Karpas-422 (cell line): Measurements from ENCODE around the gene CCDC150. TPM values are rescaled to one million over a fixed set of nuclear protein-coding genes. Genes with fewer than 3 reads are reported as not detected.

Experiments
- DNase-seq: peaks from one replicate; pipeline ENCODE4 v3.0.0-alpha.2; 2015
- H2AFZ ChIP-seq: fragments of 200-600 bp; sonication (generic); 2 replicates; pipeline ENCODE4 v1.6.1; 2014; ENCODE audit warnings: antibody characterized with exemption, low read length, mixed read lengths
- H3K27ac ChIP-seq: fragments of 200-600 bp; sonication (generic); 2 replicates; pipeline ENCODE4 v1.5.1; 2014; ENCODE audit warnings: mild to moderate bottlenecking, low read length, moderate library complexity
- H3K27me3 ChIP-seq: fragments of 200-600 bp; sonication (generic); 2 replicates; pipeline ENCODE4 v1.6.1; 2014; ENCODE audit warnings: low read length, mixed read lengths
- H3K36me3 ChIP-seq: fragments of 200-600 bp; sonication (generic); 2 replicates; pipeline ENCODE4 v1.6.1; 2014; ENCODE audit warnings: low read length, mixed read lengths; ENCODE audit not compliant: insufficient read depth
- H3K4me1 ChIP-seq: fragments of 200-600 bp; sonication (generic); 2 replicates; pipeline ENCODE4 v1.6.1; 2014; ENCODE audit warnings: mild to moderate bottlenecking, low read length, mixed read lengths
- H3K4me2 ChIP-seq: fragments of 200-600 bp; sonication (generic); 2 replicates; pipeline ENCODE4 v1.6.1; 2014; ENCODE audit warnings: low read length, low read depth, mild to moderate bottlenecking; ENCODE audit not compliant: poor library complexity, severe bottlenecking
- H3K4me3 ChIP-seq: fragments of 200-600 bp; sonication (generic); 2 replicates; pipeline ENCODE4 v1.5.1; 2014; ENCODE audit warnings: mild to moderate bottlenecking, antibody characterized with exemption, low read length, mixed read lengths
- H3K79me2 ChIP-seq: fragments of 200-600 bp; sonication (generic); 2 replicates; pipeline ENCODE4 v1.6.1; 2014; ENCODE audit warnings: mild to moderate bottlenecking, low read length, mixed read lengths
- H3K9ac ChIP-seq: fragments of 200-600 bp; sonication (generic); 2 replicates; pipeline ENCODE4 v1.6.0; 2014; ENCODE audit warnings: low read length
- H3K9me2 ChIP-seq: fragments of 200-600 bp; sonication (generic), shearing (Covaris generic); replicated peaks from 2 replicates; pipeline ENCODE4 v1.6.0; 2014; ENCODE audit warnings: mild to moderate bottlenecking, low read length, moderate library complexity; ENCODE audit not compliant: insufficient read depth
- H3K9me3 ChIP-seq: fragments of 300-700, 200-600 bp; sonication (generic); 2 replicates; pipeline ENCODE4 v1.6.1; 2014; ENCODE audit warnings: low read length, mixed read lengths
- H4K20me1 ChIP-seq: fragments of 200-600 bp; sonication (generic); 2 replicates; pipeline ENCODE4 v1.6.1; 2014; ENCODE audit warnings: mild to moderate bottlenecking, antibody characterized with exemption, low read length, low read depth; ENCODE audit not compliant: insufficient read depth
- total RNA-seq: library from RNA; depleted of rRNA; stranded (reverse); fragments of >200 nt; shearing (Covaris generic); gene quantifications from 2 replicates; pipeline ENCODE4 v1.2.3, GENCODE V29; 2014; ENCODE audit warnings: low replicate concordance

CCDC150 gene
- total RNA-seq, 1 experiment from 2014 or later = 31.0 TPM

GRCh38 chr2:196609806-196610205 is 29.7 kb upstream of the CCDC150 start:
- H4K20me1 ChIP-seq = no peaks in the 10 kb centered on the region
- H3K9me2 ChIP-seq = no peaks in the 10 kb centered on the region
- H3K4me1 ChIP-seq = no peaks in the 10 kb centered on the region
- no peak overlapping the region for H3K4me3 ChIP-seq
- H3K9ac ChIP-seq = no peak overlapping the region
- H2AFZ ChIP-seq = no peak overlapping the region
- H3K79me2 ChIP-seq = no peaks in the 10 kb centered on the region
- H3K9me3 ChIP-seq = no peaks in the 10 kb centered on the region
- no peaks in the 10 kb centered on the region for H3K36me3 ChIP-seq
- H3K4me2 ChIP-seq = no peak overlapping the region
- no peak overlapping the region for H3K27ac ChIP-seq
- DNase-seq = no peak
- no peaks in the 10 kb centered on the region for H3K27me3 ChIP-seq

GRCh38 chr2:196610796-196611195 is 28.7 kb upstream of the CCDC150 start:
- H3K9me3 ChIP-seq = no peaks in the 10 kb centered on the region
- H3K27me3 ChIP-seq = no peaks in the 10 kb centered on the region
- no peak overlapping the region for H3K9ac ChIP-seq
- no peaks in the 10 kb centered on the region for H4K20me1 ChIP-seq
- H2AFZ ChIP-seq = no peak overlapping the region
- H3K27ac ChIP-seq = no peak overlapping the region
- no peaks in the 10 kb centered on the region for H3K79me2 ChIP-seq
- no peak for DNase-seq
- H3K4me2 ChIP-seq = no peak overlapping the region
- H3K36me3 ChIP-seq = no peaks in the 10 kb centered on the region
- no peaks in the 10 kb centered on the region for H3K9me2 ChIP-seq
- H3K4me1 ChIP-seq = no peaks in the 10 kb centered on the region
- H3K4me3 ChIP-seq = no peak overlapping the region

GRCh38 chr2:196613302-196613701 is 26.2 kb upstream of the CCDC150 start:
- no peak for DNase-seq
- no peaks in the 10 kb centered on the region for H4K20me1 ChIP-seq
- no peaks in the 10 kb centered on the region for H3K9me3 ChIP-seq
- H3K4me2 ChIP-seq = no peak overlapping the region
- no peaks in the 10 kb centered on the region for H3K36me3 ChIP-seq
- no peaks in the 10 kb centered on the region for H3K9me2 ChIP-seq
- H3K27ac ChIP-seq = no peak overlapping the region
- H3K9ac ChIP-seq = no peak overlapping the region
- no peak overlapping the region for H2AFZ ChIP-seq
- H3K4me3 ChIP-seq = no peak overlapping the region
- H3K79me2 ChIP-seq = no peaks in the 10 kb centered on the region
- H3K27me3 ChIP-seq = no peaks in the 10 kb centered on the region
- no peaks in the 10 kb centered on the region for H3K4me1 ChIP-seq

- no peak overlapping the region for H3K4me3 ChIP-seq
- no peaks in the 10 kb centered on the region for H3K27me3 ChIP-seq
- no peaks in the 10 kb centered on the region for H3K9me2 ChIP-seq
- no peaks in the 10 kb centered on the region for H3K9me3 ChIP-seq
- H2AFZ ChIP-seq = no peak overlapping the region
- H3K36me3 ChIP-seq = no peaks in the 10 kb centered on the region
- no peak overlapping the region for H3K4me2 ChIP-seq
- no peaks in the 10 kb centered on the region for H3K4me1 ChIP-seq
- no peak overlapping the region for H3K9ac ChIP-seq
- H3K27ac ChIP-seq = no peak overlapping the region
- no peak for DNase-seq
- H3K79me2 ChIP-seq = no peaks in the 10 kb centered on the region
- no peaks in the 10 kb centered on the region for H4K20me1 ChIP-seq
These were observed 22.1 kb upstream of the CCDC150 start for GRCh38 chr2:196617430-196617829.

DNA sequence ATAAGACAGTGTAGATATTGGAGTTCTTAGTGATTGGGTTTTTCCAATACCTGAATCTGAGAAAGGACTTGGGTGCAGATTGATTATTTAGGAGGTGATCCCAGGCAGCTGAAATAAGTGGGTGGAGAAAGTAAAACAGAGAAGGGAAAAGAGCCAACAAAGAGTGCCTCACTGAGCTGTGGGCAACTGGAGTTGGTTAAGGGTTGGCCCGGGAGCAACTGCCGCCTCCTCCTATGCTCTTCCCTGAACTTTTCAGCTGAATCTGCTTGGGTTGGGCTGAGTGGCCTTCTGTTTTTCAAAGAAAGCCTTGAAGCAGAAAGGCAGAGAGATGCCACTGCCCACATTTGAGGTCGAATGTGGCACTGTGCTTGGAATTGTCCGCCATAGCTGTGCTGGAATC is 20.9 kb upstream of the CCDC150 start:
- Histone ChIP-seq H3K4me2 (no peak overlapping the region), H3K9me2 (no peaks in the 10 kb centered on the region), H3K36me3 (no peaks in the 10 kb centered on the region), H3K27ac (no peak overlapping the region), H3K9me3 (no peaks in the 10 kb centered on the region), H3K27me3 (no peaks in the 10 kb centered on the region), H3K79me2 (no peaks in the 10 kb centered on the region), H3K4me1 (no peaks in the 10 kb centered on the region), H3K4me3 (no peak overlapping the region), H3K9ac (no peak overlapping the region), H4K20me1 (no peaks in the 10 kb centered on the region), H2AFZ (no peak overlapping the region)
- DNase-seq = no peak

- Histone ChIP-seq H3K27ac (no peak overlapping the region), H3K4me1 (no peaks in the 10 kb centered on the region), H3K4me3 (no peak overlapping the region)
These were observed 9.0 kb upstream of the CCDC150 start for GRCh38 chr2:196630531-196630930.

DNA sequence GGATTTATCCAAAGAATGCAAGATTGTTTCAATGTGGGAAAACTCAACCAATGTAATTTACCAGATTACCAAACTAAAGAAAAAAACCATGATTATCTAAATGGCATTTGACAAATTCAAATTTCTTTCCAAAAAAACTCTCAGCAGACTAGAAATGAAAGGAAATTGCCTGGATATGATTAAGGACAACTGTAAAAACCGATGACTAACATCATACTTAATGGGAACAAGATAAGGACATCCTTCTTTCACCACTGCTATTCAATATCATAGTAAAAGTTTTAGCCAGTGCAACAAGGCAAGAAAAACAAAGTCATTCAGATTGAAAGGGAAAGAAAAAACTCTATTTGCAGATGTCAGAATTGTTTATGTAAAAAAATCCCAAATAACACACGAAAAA is 4.4 kb upstream of the CCDC150 start:
- no peaks in the 10 kb centered on the region for H3K9me3 ChIP-seq
- H3K9me2 ChIP-seq = no peaks in the 10 kb centered on the region
- H3K36me3 ChIP-seq = no peaks in the 10 kb centered on the region
- H3K4me1 ChIP-seq = peaks cover 5% of the 10 kb centered on the region
- H2AFZ ChIP-seq = no peak overlapping the region
- no peak overlapping the region for H3K27ac ChIP-seq
- H3K4me3 ChIP-seq = no peak overlapping the region
- H3K4me2 ChIP-seq = no peak overlapping the region
- H3K9ac ChIP-seq = no peak overlapping the region
- no peaks in the 10 kb centered on the region for H4K20me1 ChIP-seq
- H3K27me3 ChIP-seq = no peaks in the 10 kb centered on the region
- DNase-seq = no peak
- peaks cover 5% of the 10 kb centered on the region for H3K79me2 ChIP-seq

More at GRCh38 chr2:196630531-196630930, 9.0 kb upstream of the CCDC150 start:
- H2AFZ ChIP-seq = no peak overlapping the region
- DNase-seq = no peak
- no peaks in the 10 kb centered on the region for H3K27me3 ChIP-seq
- H4K20me1 ChIP-seq = no peaks in the 10 kb centered on the region
- H3K4me2 ChIP-seq = no peak overlapping the region
- H3K9me2 ChIP-seq = no peaks in the 10 kb centered on the region
- no peak overlapping the region for H3K9ac ChIP-seq
- no peaks in the 10 kb centered on the region for H3K36me3 ChIP-seq
- no peaks in the 10 kb centered on the region for H3K79me2 ChIP-seq
- no peaks in the 10 kb centered on the region for H3K9me3 ChIP-seq

DNA sequence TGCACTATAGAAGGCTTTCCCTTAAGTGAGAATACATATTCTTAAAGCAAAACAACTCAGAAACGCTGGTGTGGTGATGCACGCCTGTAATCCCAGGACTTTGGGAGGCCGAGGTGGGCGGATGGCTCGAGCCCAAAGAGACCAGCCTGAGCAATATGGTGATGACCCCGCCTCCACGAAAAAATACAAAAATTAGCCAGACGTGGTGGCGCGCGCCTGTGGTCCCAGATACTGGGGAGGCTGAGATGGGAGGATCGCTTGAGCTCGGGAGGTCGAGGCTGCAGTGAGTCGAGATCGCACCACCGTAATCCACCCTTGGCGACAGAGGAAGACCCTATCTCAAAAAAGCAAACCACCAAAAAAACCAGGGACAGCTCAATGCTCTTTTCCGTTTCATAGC is 750 bp upstream of the CCDC150 start:
- H3K27me3 ChIP-seq = no peaks in the 10 kb centered on the region
- H2AFZ ChIP-seq = peak overlapping the region; percentile 73
- DNase-seq = no peak
- H3K4me2 ChIP-seq = peak overlapping the region; percentile 52
- H3K79me2 ChIP-seq = peaks cover 41% of the 10 kb centered on the region
- H3K4me1 ChIP-seq = peaks cover 22% of the 10 kb centered on the region
- no peak overlapping the region for H3K27ac ChIP-seq
- H3K9me3 ChIP-seq = no peaks in the 10 kb centered on the region
- H3K9me2 ChIP-seq = no peaks in the 10 kb centered on the region
- no peaks in the 10 kb centered on the region for H4K20me1 ChIP-seq
- H3K36me3 ChIP-seq = peaks cover 3% of the 10 kb centered on the region; the same call in 1 of the 2 replicates
- H3K4me3 ChIP-seq = peak overlapping the region; percentile 94; the same call in 1 of the 2 replicates
- H3K9ac ChIP-seq = no peak overlapping the region
